ENCODE measurements around the gene KIF17. TPM values are rescaled to one million over a fixed set of nuclear protein-coding genes. Genes with fewer than 3 reads are reported as not detected.

KIF17 gene
- total and polyA plus RNA-seq, 2 of the 8 experiments (the other 6 are each of a cell fraction or from before 2014, with no cell fraction given): 6.9 to 10.4 TPM

- TF ChIP-seq ATF3 (IDR thresholded peaks at IDR 0.05; ENCODE audit: insufficient read depth, low read depth, low read length) (no peak), NRF1 (IDR thresholded peaks at IDR 0.05; ENCODE audit: low read depth, low read length) (no peak)
Measured at GRCh38 chr1:20739225-20739624, 21.4 kb upstream of the KIF17 start (continued).
